Suppressor macrophage treated with lipopolysaccharide for 1 hour (primary cell): ENCODE results near the gene DCTN5.
"Not testable (repeated sequence)": the region's sequence is repeated elsewhere in the genome, so short reads cannot be mapped to it uniquely, and the experiment has no call there.

ENCODE experiments used
- DNase-seq, 3 donors: peaks; one replicate each; pipeline ENCODE4 v3.0.0-alpha.2; 2020 to 2022

Gene DCTN5

DNA sequence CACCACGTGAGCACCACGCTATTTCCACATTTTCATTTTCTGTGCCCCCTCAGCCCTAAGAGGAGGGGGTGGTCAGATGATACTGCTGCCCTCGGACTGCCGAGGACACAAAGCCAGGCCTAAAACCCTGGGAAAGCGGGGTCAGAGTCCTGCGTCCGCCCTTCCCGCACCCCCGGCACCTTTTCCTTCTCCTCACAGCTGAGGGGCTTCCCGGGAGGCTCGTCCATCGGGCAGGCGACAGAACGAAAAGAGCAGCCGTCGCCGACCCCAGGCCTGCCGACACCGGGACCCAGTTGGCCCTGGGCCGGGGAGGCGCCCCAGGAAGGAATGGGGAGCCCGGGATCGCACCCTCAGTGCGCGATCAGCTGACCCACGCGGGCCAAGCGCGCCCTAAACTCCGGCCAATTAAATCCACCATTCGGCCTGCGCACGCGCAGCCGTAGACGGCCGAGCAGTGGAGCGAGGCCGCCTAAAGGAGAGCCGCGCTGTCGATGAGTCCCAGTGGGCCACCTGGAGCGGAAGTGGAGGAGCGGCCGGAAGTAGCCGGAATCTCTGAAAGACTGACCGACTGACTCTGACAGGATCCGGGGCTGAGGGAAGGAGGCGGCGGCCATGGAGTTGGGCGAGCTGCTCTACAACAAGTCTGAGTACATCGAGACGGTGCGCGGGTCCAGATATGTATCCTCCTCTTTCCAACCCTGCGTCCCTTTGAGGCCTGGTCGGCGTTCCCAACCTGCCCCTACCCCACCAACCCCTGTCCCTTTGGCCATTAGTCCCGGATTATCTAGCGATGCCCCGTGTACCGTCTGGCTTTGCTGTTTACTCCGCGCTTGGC lies at the start of gene DCTN5, which contains the start of gene PALB2:
DCTN5 (plus strand) TSS at position 536 of the 835 bp plus-strand sequence; CDS start at position 613, 77 bp downstream.
PALB2 (minus strand) TSS at position 380 of the 835 bp plus-strand sequence; CDS start at position 227, 153 bp downstream.
- peak; percentile 98 for DNase-seq

DNA sequence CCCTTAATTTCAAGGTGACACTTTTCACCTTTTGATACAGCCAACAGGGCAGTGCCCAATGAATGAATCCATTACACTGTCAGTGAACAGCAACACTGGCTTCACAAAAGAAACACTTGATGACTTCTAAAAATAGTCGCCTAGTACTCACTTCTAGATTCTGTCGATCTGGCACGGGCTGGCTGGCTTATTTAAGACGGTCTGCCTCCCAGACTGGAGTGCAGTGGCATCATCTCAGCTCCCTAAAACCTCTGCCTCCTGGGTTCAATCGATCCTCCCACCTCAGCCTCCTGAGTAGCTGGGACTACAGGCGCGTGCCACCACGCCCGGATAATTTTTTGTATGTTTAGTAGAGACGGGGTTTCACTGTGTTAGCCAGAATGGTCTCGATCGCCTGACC lies 47.1 kb upstream of the DCTN5 start:
- DNase-seq, result no peak

DNA sequence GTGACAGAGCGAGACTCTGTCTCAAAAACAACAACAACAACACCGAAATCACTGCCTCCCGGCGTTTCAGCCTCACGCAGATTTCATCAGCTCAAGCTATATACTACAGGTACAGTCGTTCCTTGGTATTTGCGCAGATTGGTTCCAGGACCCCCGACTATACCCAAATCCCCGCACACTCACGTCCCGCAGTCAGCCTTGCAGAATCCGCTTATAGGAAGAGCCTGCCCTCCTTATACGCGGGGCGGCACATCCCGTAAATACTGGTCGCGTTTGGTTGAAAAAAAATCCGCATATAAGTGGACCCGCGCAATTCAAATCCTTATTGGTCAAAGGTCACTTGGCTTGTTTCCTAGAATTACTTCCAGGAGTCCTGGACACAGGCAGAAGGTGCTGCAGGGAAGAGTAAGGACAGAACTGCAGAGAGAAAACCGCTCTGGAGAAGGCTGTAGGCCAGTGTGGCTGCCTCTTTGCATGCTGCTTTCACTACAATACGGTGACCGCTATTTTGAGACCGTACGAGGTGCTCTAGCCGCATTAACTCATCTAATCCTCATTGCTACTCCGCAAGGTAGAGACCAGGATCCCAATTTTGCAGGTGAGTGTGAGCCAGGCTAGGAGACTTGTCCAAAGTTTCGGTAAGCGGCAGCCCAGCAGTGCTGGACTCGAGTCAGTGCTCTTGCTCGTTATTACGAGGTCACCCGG lies 45.9 kb upstream of the DCTN5 start:
- no peak for DNase-seq

DNA sequence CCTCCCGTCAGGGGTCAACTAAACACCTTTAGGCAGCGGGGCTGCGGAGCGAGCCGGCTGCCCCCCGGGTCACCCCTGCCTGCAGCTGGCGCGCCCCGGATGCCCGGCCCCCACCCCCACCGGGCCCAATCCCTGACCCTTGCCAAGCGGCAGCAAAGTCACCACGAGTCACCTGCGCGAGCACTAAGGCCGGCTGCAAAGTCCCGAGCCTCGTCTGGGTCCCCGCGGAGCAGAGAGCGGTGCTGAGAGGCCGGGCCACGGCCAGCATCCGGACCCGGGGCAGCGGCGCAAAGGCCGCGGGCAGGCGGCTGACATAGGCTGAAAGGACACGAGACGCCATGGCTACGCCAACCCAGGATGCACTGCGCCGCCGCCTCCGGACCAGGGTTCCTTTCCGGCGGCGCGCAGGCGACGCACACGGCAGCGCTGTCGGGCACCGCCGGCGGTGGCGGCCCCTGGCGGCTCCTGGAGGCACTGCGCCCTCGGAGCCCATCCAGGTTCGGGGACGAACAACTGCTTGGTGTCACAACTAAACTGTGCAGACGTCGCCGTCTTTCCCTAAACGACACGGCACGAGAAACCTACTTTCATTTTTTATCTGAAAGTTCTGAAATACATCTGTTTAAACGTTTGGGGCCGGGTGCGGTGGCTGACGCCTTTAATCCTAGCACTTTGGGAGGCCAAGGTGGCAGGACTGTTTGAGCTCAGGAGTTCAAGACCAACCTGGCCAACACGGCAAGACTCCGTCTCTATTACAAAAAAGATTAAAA lies 45.1 kb upstream of the DCTN5 start, which contains the start of gene NDUFAB1:
NDUFAB1 (minus strand) TSS at position 366 of the 770 bp plus-strand sequence; CDS start at position 340, 26 bp downstream.
- DNase-seq, result peak; percentile 95 to 97 (median 96)

DNA sequence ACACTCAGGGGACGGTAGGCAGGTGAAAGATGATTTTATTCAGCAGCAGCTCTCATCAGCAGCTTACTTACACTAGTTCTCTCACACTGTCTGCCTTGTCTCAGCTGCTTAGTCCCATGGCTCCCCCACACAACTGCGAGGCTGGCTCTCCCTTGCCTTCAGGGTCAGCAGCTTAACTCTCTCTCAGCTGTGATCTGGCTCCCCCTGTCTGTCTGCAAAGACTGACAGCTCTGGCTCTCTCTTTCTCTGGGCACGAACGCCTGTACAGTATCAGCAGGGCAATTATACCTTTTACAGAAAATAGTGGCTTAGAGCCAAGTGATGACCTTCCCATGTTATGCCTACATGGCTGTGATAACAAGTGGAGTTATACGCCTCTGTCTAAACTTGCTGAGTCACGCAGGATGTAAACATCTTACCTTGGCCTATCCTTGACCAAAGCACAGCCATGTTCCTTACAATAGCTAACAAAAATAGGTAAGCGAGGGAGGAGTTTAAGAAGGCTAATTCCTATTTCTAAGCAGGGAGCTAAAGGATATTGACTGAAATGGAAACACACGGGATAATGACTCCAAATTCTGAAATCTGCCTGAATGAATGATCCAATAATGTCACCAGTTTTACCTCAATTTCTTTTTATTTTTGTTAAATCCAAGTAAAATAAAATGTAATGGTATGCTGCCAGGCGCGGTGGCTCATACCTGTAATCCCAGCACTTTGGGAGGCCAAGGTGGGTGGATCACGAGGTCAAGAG lies 44.1 kb upstream of the DCTN5 start:
- peak in 1 of 3 donors; percentile 18 for DNase-seq

DNA sequence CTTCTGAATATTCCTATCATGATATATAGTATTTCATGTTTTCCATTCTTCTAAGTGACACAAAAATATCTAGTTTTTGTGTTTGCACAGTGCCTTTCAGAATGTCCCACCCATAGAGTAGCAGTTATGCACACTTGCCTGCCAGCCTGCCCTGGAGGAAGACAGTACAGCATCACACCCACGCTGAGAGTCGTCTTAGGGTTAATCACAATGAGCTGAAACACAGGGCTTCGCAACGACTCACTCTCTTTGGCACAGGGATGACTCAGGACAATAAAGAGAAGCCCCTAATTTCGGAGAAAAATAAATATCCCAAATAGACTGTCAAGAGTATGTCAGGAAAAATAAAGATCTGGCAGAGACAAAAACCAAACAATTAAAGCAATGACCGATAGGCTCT lies 33.5 kb upstream of the DCTN5 start:
- peak; percentile 33 to 58 (median 44) for DNase-seq

DNA sequence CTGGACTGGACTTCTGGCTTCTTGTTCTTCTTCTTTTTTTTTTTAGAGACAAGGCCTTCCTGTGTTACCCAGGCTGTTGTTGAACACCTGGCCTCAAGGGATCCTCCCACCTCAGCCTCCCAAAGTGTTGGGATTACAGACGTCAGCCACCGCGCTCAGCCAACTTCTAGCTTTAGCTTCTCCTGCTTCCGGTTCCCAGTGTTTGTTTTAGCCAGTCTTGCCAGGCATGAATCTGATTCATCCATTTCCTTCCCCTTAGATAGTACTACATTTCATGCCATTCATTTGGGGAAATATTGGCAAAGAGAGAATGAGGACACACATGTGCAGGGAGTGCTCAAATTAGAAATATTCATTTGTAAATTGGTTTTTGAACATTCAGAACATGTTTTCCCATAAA lies 33.1 kb upstream of the DCTN5 start:
- DNase-seq, result peak; percentile 46 to 67 (median 59)

DNA sequence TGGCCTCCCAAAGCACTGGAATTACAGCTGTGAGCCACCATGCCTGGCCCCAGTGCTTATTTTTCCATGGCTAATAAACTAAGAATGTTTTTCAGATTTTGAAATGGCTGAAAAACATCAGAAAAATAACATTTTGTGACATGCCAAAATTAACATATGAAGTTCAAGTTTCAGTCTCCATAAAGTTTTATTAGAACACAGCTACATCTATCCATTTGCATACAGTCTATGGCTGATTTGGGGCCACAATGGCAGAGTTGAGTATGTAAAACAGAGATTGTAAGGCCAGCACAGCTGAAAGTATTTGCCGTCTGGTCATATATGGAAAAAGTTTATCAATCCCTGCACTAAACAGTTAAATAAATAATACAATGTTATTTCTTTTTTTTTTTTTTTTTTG lies 31.3 kb upstream of the DCTN5 start:
- no peak for DNase-seq

DNA sequence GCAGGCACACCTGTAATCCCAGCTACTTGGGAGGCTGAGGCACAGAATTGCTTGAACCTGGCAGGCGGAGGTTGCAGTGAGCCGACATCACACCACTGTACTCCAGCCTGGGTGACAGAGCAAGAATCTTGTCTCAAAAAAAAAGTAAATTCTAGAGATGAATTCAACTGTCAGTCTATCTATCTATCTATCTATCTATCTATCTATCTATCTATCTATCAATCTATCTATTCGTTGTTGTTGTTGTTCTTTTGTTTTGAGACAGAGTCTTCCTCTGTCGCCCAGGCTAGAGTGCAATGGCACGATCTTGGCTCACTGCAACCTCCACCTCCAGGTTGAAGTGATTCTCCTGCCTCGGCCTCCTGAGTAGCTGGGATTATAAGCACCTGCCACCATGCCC lies 30.4 kb upstream of the DCTN5 start:
- not testable (repeated sequence) for DNase-seq

DNA sequence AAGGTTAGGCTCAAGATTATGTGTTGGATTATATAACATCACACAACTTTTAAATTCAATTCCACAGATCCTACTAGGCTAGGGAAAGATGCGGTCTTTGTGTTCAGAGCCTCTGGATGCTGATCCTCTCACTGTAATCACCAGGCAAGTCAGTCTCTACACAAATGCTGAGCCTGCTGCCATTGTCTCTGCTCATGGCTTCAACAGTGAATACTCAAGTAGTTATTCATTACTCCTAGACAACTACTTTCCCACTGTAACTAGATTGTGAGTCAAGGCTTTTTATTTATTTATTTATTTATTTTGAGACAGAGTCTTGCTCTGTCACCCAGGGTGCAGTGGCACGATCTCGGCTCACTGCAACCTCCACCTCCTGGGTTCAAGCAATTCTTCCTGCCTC lies 29.3 kb upstream of the DCTN5 start:
- DNase-seq, result no peak

DNA sequence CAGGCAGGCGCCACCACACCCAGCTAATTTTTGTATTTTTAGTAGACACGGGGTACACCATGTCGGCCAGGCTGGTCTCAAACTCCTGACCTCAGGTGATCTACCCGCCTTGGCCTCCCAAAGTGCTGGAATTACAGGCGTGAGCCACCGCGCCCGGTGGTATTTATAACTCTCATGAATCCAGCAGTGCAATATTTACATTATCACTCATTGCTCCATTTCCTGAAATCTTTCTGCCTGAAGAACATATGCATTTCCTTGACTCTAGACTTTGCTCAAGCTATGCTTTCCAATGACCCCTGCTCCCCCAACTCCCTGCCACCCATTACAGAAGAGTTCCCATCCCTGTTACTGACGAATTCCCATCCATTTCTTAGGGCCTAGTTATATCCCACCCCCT lies 25.5 kb upstream of the DCTN5 start:
- no peak for DNase-seq

DNA sequence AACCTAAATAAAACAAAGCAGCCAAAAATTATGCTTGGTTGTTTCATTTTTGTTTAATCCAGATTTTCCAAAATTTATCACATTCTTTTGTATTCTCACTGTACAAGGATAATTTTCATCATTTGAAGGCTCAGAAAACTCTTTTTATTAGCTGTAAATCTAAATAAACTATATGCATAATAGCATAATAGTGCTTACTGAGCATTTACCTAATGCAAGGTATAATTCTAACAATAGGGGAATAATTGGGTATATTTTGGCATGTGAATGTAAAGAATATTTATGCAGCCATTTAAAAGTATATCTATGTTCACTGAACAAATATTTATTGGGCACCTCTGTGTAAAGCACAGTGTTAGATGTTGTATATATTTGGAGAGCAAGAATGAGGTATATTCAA lies 17.2 kb upstream of the DCTN5 start:
- DNase-seq, result no peak

DNA sequence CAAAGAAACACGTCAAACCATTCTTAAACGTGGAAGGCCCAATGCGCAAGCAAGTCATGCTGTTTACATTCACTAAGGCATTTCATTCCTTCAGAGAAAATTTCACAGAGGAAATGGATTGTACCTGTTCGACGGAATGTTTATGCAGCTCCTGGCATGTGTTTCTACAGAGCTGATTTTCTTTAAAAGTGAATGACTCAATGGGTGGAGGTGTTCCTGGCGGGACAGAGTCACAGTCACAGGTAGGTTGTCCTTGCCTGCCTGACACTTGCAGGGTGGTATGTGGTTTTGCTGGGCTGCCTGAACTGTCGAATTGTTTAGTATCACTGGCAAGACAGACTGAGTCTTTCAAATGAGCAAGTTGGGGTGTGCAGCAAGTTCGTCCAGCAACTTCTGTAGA lies 11.8 kb upstream of the DCTN5 start:
- no peak for DNase-seq

DNA sequence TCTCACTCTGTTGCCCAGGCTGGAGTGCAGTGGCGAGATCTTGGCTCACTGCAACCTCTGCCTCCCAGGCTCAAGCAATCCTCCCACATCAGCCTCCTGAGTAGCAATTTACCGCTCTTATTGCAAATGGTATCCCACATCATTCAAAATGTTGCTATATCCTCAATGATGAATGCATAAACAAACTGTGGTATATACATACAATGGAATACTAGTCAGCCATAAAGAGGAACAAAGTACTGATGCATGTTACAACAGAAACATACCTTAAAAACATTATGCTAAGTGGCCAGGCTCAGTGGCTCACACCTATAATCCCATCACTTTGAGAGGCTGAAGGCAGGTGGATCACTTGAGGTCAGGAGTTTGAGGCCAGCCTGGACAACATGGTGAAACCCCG lies 9.4 kb upstream of the DCTN5 start:
- DNase-seq, result not testable (repeated sequence)

DNA sequence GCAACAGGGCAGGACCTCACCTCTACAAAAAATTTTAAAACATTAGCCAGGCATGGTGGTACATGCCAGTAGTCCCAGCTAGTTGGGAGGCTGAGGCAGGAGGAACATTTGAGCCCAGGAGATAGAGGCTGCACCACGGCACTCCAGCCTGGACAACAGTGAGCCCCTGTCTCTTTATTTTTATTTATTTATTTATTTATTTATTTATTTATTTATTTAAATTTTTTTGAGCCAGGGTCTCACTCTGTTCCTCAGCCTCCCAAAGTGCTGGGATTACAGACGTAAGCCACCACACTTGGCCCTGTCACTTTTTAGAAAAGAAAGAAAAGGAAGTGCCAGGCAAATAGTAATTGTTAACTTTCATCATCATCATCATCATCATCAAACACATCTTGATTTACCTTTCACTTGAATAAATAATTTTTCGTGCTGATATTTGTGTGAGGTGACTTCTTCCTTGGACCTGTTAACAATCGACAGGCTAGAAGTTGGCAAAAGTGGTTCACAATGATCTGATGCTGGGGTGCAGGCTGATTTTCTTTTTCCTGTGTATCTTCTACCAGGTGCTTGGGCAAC lies 6.7 kb upstream of the DCTN5 start:
- no peak for DNase-seq

DNA sequence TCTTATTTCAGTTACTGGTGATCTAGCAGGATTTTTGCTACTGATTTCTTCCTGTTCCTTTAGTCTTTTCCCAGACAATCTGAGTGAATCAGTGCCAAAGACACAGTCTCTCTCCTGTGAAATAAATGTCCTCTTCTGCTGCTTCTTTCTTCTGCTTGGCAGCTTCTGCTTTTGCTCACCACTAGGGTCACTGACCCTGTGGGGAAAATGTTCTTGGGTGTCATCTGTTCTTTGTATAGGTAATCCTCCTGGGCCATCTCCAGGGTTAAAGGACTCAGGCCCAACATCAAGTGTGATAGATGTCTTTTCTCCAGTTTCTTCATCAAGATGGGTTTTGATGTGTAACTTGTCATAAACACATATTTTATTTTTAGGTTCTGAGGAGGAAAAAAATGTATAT lies 5.3 kb upstream of the DCTN5 start:
- DNase-seq, result no peak

DNA sequence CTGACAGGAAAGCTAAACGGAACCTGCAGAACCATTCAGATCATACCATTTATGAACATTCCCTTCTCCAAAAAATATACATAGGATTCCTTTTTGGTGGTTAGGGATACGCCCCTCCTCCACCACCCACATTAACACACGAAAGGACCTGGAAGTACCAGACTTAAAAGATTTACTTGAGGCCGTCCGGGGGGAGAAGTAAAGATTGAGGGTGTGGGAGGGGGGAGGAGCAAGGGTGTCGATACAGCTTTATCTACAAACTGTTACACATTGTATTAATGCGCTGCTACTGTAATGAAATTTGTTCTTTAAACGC lies 693 bp upstream of the DCTN5 start:
- DNase-seq, result no peak

DNA sequence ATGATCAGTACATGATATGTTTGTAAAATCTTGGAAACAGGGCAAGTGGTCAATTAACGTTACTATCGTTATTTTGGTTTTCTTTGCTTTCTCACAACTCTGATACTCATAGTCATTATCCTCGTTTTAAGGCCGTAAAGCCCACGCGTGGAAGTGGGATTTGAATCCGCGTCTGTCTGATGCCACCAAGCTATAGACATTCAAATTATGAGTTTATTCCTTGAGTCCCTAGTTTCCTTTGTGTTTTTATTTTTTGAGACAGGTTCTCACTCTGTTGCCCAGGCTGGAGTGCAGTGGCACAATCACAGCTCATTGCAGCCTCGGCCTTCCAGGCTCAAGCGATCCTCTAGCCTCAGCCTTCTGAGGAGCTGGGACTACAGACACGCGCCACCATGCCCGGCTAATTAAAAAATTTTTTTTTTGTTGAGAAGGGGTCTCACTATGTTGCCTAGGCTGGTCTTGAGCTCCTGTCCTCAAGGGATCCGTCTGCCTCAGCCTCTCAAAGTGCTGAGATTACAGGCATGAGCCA lies 1.0 kb downstream of the DCTN5 start:
- DNase-seq, result no peak

DNA sequence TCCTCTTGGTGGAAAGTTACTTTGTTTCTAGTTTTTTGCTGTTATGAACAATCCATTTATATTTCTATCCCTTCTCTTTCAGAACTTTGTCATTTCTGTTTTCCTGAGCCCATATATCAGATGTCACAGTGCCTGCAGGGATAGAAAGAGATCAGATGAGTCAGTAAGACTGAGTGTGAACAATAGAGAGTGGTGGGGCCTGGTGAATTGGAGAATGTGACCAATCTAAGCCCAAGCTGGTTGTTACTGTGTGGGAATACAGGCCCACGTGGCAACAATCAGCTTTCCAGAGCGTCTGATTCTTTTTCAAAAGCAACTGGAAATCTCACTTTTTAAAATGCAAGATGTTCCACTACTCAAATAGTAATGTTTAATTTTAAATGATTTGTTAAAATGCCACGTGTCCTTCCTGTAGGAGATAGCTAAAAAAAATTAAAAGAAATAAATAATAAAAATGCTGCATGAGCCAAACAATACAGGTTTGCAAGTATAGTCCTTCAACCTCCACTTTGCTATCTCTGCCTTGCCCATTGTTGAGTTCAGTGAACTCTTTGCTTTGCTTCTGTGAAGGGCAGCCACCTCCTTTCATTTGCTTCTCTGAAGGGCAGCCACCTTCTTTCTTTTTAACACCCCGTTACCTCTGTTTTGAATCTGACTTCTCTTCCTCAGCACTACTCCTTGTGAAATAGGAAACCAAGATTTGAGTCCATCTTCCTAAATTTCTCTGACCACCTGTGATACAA lies 9.6 kb downstream of the DCTN5 start:
- DNase-seq, result no peak

DNA sequence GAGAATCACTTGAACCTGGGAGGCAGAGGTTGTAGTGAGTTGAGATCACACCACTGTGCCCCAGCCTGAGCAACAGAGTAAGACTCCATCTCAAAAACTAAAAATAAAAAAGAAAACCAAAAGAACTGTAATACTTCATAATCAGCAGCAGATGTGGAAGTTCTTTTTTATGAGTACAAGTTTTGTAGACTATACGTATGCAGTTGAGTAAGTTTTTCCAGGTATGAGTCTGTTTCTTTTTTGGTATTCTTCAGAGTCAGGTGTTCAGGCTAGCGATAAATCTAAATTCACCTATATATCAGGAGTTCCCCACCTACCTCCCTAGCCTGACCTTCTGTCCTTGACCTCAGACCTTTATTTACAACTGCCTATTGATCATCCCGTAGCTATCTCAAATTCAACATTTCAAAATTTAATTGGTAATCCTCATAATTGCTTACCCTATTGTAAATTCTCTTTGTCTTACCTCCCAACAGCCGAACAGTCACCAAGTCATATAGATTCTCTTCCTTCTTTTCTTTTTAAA lies 10.7 kb downstream of the DCTN5 start:
- no peak for DNase-seq

DNA sequence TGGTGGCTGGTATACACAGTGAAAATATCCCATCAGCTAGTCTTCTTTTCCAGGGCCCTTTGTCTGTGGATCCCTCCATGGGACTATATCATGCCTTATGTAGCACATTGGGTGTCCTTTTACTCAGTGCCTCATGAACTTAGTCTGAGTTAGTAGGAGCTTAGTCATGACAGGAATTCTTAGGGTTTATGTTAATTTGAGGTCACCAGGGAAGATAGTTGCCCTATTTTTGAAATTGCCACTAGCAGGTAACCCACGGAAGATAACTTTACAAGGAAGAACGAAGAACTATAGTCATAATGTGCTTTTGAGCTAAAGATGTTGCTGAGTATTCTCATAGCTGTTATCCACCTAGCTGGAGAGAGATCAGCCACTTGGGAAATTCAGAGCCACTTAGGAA lies 22.7 kb downstream of the DCTN5 start:
- DNase-seq, result no peak
